K562 (cell line): ENCODE data around the gene POLR3H. TPM values are rescaled to one million over a fixed set of nuclear protein-coding genes. Genes with fewer than 3 reads are reported as not detected.

Experiments used
- ATAC-seq: fragments of 200-7000 bp; cut with Tn5 transposase; 3 replicates; pipeline ENCODE4 v1.9.1; 2020; ENCODE audit warnings: moderate library complexity
- BruUV-seq: library from RNA; stranded (reverse); fragments of 400-500 nt; replicated peaks from 2 replicates; lab custom pipeline; 2021; lab: Mats Ljungman, UMichigan
- CTCF ChIA-PET: fragments of 300-600 bp; formaldehyde crosslinking; extraction: SDS; loops from one replicate; lab custom pipeline; 2021; ENCODE audit warnings: low intra/inter-chr PET ratio; lab: Yijun Ruan, JAX
- POLR2A ChIA-PET: fragments of 300-600, 350-650 bp; sonication (Branson Sonifier 250); formaldehyde crosslinking; extraction: SDS; loops from one replicate; lab custom pipeline; 2021; ENCODE audit warnings: antibody characterized with exemption, inconsistent platforms; lab: Yijun Ruan, JAX
- DNase-seq, 4 experiments: peaks; one replicate each; pipeline versions ENCODE4 v3.0.0 to v3.0.0-alpha.2; 2011 to 2018; ENCODE audit warnings: low spot score in 3 of 4, mixed read lengths in 3 of 4; ENCODE audit errors: extremely low read depth in 1 of 4
- FAIRE-seq: peaks from 2 replicates; lab custom pipeline; 2011; peaks lifted over from hg19 to GRCh38; lab: Jason Lieb, UNC
- H2AFZ ChIP-seq: 2 replicates; pipeline ENCODE4 v1.6.0; 2011; ENCODE audit warnings: low read depth, low read length, control low read depth, inconsistent platforms
- H3K27ac ChIP-seq: fragments of 200-600 bp; 3 replicates; pipeline ENCODE4 v1.8.0; 2011; ENCODE audit warnings: low read depth, mild to moderate bottlenecking, control low read depth, inconsistent platforms, low read length, moderate library complexity, mixed read lengths; ENCODE audit errors: extremely low read depth
- H3K27me3 ChIP-seq, 2 experiments: fragments of 300-600 bp in 1 of 2; 2 replicates in 1 of 2; 3 replicates in 1 of 2; pipeline versions ENCODE4 v1.6.0 to v1.8.0; 2011; ENCODE audit warnings: inconsistent platforms in 2 of 2, low read length in 2 of 2, mild to moderate bottlenecking in 1 of 2, mixed read lengths in 1 of 2, moderate library complexity in 1 of 2; ENCODE audit not compliant: control insufficient read depth in 2 of 2, insufficient read depth in 2 of 2
- H3K36me3 ChIP-seq: fragments of 300-600 bp; 3 replicates; pipeline ENCODE4 v1.8.0; 2011; ENCODE audit warnings: mild to moderate bottlenecking, low read length, inconsistent platforms; ENCODE audit not compliant: control insufficient read depth, insufficient read depth
- H3K4me1 ChIP-seq, 2 experiments: fragments of 200-600 bp in 1 of 2; replicated peaks in 1 of 2; 2 replicates in 1 of 2; 3 replicates in 1 of 2; pipeline versions ENCODE4 v1.5.1 to v1.8.0; 2011; ENCODE audit warnings: inconsistent platforms in 2 of 2, low read length in 2 of 2, mild to moderate bottlenecking in 1 of 2, mixed read lengths in 1 of 2, moderate library complexity in 1 of 2; ENCODE audit not compliant: control insufficient read depth in 2 of 2, insufficient read depth in 2 of 2
- H3K4me2 ChIP-seq: 2 replicates; pipeline ENCODE4 v1.6.1; 2011; ENCODE audit warnings: low read length, control low read depth, inconsistent platforms, mixed read lengths; ENCODE audit not compliant: insufficient read depth
- H3K4me3 ChIP-seq: fragments of 200-600 bp; sonication (generic), shearing (Covaris generic); 2 replicates; pipeline ENCODE4 v1.5.1; 2016; ENCODE audit warnings: control low read depth, inconsistent platforms
- H3K79me2 ChIP-seq: fragments of 200-600 bp; 3 replicates; pipeline ENCODE4 v1.8.0; 2011; ENCODE audit warnings: low read length, inconsistent platforms; ENCODE audit not compliant: control insufficient read depth, insufficient read depth
- H3K9ac ChIP-seq, 2 experiments: 2 replicates each; pipeline versions ENCODE4 v1.6.0 to v1.6.1; 2011; ENCODE audit warnings: low read depth in 2 of 2, low read length in 2 of 2, control low read depth in 1 of 2, inconsistent platforms in 1 of 2, mild to moderate bottlenecking in 1 of 2, mixed read lengths in 1 of 2; ENCODE audit not compliant: insufficient read depth in 1 of 2
- H3K9me1 ChIP-seq: one replicate; pipeline ENCODE4 v1.6.0; 2011; ENCODE audit warnings: inconsistent platforms, mild to moderate bottlenecking, low read length, moderate library complexity; ENCODE audit not compliant: control insufficient read depth, insufficient read depth
- H3K9me3 ChIP-seq: replicated peaks from 2 replicates; pipeline ENCODE4 v1.5.1; 2011; ENCODE audit warnings: low read depth, low read length, inconsistent platforms; ENCODE audit not compliant: control insufficient read depth, insufficient read depth
- H4K20me1 ChIP-seq: replicated peaks from 2 replicates; pipeline ENCODE4 v1.6.1; 2011; ENCODE audit warnings: low read length, inconsistent platforms, mixed read lengths; ENCODE audit not compliant: control insufficient read depth, insufficient read depth
- CSDE1 ChIP-seq, 2 experiments: fragments of 450-650 bp; IDR thresholded peaks; 2 replicates each; pipeline ENCODE4 v1.6.1; 2016; ENCODE audit warnings: mild to moderate bottlenecking in 1 of 2
- ETV5 ChIP-seq: sonication (generic); formaldehyde crosslinking; IDR thresholded peaks from 2 replicates; pipeline ENCODE4 v1.4.0; 2020; ENCODE audit warnings: low read depth, mild to moderate bottlenecking, missing genetic modification reagents
- GATA2 ChIP-seq: sonication (generic); formaldehyde crosslinking; IDR thresholded peaks from 2 replicates; pipeline ENCODE4 v1.4.0; 2020; ENCODE audit warnings: mild to moderate bottlenecking, missing genetic modification reagents
- KAT8 ChIP-seq: fragments of 450-650 bp; IDR thresholded peaks from 2 replicates; pipeline ENCODE4 v1.6.1; 2016; ENCODE audit warnings: low read depth, mild to moderate bottlenecking
- NR1H2 ChIP-seq: sonication (generic); formaldehyde crosslinking; IDR thresholded peaks from 2 replicates; pipeline ENCODE4 v1.4.0; 2020; ENCODE audit warnings: mild to moderate bottlenecking, missing genetic modification reagents
- PHTF2 ChIP-seq: fragments of 250-450 bp; sonication (Bioruptor Pico); IDR thresholded peaks from 2 replicates; pipeline ENCODE4 v1.5.0; 2021; ENCODE audit warnings: mild to moderate bottlenecking
- POLR3G ChIP-seq: IDR thresholded peaks from 2 replicates; pipeline ENCODE4 v1.6.1; 2011; ENCODE audit not compliant: insufficient read length, insufficient replicate concordance; ENCODE audit errors: extremely low read depth
- RB1 ChIP-seq: fragments of 450-650 bp; IDR thresholded peaks from 2 replicates; pipeline ENCODE4 v1.6.1; 2017; ENCODE audit warnings: low read depth, mild to moderate bottlenecking
- TGIF2 ChIP-seq: sonication (generic); formaldehyde crosslinking; IDR thresholded peaks from 2 replicates; pipeline ENCODE4 v1.8.1; 2022; ENCODE audit warnings: mild to moderate bottlenecking, missing genetic modification reagents, moderate library complexity
- WGBS: fragments of 100-300 bp; shearing (Covaris generic); methylation state at CpG from one replicate; pipeline ENCODE4 v1.1.6; 2016; ENCODE audit warnings: low coverage, mixed read lengths; ENCODE audit not compliant: insufficient coverage; ENCODE audit errors: missing lambda C conversion rate; 5-methylcytosine and 5-hydroxymethylcytosine counted together
- in situ Hi-C: fragments of 300-500 bp; cut with MboI; formaldehyde crosslinking; loops from 4 replicates; pipeline ENCODE4 v1.15.0; 2018; ENCODE audit warnings: inconsistent platforms, mixed read lengths
- intact Hi-C: fragments of 100-400 bp; cut with micrococcal nuclease; formaldehyde crosslinking; loops from 2 replicates; pipeline ENCODE4 v1.14.2; 2022
- polyA plus RNA-seq, 8 experiments: library from polyadenylated mRNA; depleted of rRNA in 4 of 8; stranded (reverse) in 5 of 8; unstranded in 3 of 8; fragments of >200 nt; fragmentation: Nextera tagmentation in 2 of 8; fragmentation: Illumina TruSeq in 1 of 8; extraction: Ambion mirVana in 2 of 8; extraction: Trizol in 1 of 8; gene quantifications; 2 replicates each; pipeline versions ENCODE4 v1.2.1 to v1.2.3, GENCODE V29; 2011 to 2014; ENCODE audit warnings: inconsistent platforms in 1 of 8, missing spikeins in 1 of 8
- total RNA-seq, 7 experiments: library from RNA; depleted of rRNA in 6 of 7; stranded (reverse); fragments of >200 nt in 6 of 7; fragmentation: Illumina TruSeq in 2 of 7; extraction: Trizol in 2 of 7; gene quantifications; 2 replicates each; pipeline versions ENCODE4 v1.2.1 to v1.2.3, GENCODE V29; 2011 to 2021; ENCODE audit warnings: low replicate concordance in 1 of 7
- TF ChIP-seq, protein P1 (sequence below): fragments of 250-450 bp; sonication (Bioruptor Pico); IDR thresholded peaks from 2 replicates; pipeline ENCODE4 v1.9.0; 2021; ENCODE audit warnings: mild to moderate bottlenecking, inconsistent platforms
- TF ChIP-seq, protein P2 (sequence below): sonication (generic); formaldehyde crosslinking; IDR thresholded peaks from 2 replicates; pipeline ENCODE4 v1.8.0; 2023; ENCODE audit warnings: missing genetic modification reagents, mild to moderate bottlenecking, borderline replicate concordance
- TF ChIP-seq, protein P3 (sequence below): fragments of 450-650 bp; conservative IDR thresholded peaks from 2 replicates; pipeline ENCODE4 v1.6.1; 2016; ENCODE audit warnings: missing genetic modification characterization, low read depth, mild to moderate bottlenecking, control low read depth, missing compliant biosample characterization

Gene POLR3H
- total and polyA plus RNA-seq, 9 of the 15 experiments (the other 6 are each of a cell fraction or from before 2014, with no cell fraction given) = 5.3 to 48.4 (median 22.2) TPM

DNA sequence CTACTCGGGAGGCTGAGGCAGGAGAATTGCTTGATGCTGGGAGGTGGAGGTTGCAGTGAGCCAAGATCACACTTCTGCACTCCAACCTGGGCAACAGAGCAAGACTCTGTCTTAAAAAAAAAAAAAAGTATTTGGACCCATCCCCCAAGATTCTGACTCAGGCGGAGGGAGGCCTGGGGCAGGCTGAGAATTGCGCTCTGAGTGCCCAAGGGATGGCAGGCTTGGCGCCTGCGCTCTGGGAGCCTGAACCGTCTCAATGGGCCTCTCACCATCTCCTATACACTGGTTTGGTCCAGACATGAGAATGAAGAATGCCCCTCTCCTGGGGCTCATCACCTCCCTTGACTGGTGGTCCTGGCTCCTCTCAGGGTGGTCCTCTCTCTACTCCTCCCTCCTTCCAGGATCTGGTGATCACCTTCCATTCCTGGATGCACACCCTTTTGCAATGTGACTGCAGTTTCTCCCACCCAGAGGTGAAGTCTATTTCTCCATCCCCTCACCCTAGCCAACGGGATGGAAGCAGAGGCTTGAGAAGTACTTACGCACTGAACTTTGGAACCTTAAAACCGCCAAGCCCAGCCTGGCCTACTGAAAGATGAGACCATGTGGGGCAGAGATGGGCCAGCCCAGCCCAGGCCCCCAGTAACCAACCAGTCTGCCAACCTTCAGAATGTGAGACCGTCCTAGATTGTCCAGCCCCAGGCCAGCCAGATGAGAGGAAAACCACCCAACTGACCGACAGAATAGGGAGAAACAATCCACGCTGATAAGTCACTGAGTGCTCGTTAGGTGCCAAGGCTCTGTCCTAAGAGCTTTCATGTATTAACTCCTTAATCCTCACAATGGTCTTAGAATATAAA lies 4.9 kb downstream of the POLR3H start:
- intact Hi-C loops = loop anchor here (5.0 kb wide), 1 partner anchor 48 kb away; the partner anchor contains the start of gene PMM1
- no peak overlapping the region for H3K4me3 ChIP-seq
- WGBS = 55% methylated on average over 13 of the region's 13 CpGs
- no TSS peak for BruUV-seq
- H3K27ac ChIP-seq = peak overlapping the region; percentile 63; the same call in 2 of the 3 replicates
- no peak for FAIRE-seq
- in situ Hi-C loops = no loop called here
- no peak; the same call in 2 of the 3 replicates for ATAC-seq
- H3K27me3 ChIP-seq = no peaks in the 10 kb centered on the region
- peaks cover 22% of the 10 kb centered on the region for H4K20me1 ChIP-seq
- peaks cover 3% of the 10 kb centered on the region for H3K9me1 ChIP-seq
- H3K36me3 ChIP-seq = peaks cover 54% of the 10 kb centered on the region
- no peaks in the 10 kb centered on the region for H3K9me3 ChIP-seq
- H3K4me1 ChIP-seq = peaks cover 29 to 42% of the 10 kb centered on the region in 2 experiments; a peak in 4 of 5 replicates
- peaks cover 69% of the 10 kb centered on the region for H3K79me2 ChIP-seq
- CTCF ChIA-PET = no interaction called here
- no peak overlapping the region for H2AFZ ChIP-seq
- H3K9ac ChIP-seq = peak overlapping the region in 1 of 2 experiments; percentile 65; a peak in 1 of 4 replicates
- DNase-seq = no peak
- peak overlapping the region; percentile 51 for H3K4me2 ChIP-seq
- POLR2A ChIA-PET = interaction anchor here (0.8 to 1.6 kb wide), 3 partner anchors 50 to 92 kb away, joined by 3 to 5 read pairs (median 3); partner anchors contain the start of genes PMM1 and TOB2
- TF ChIP-seq PHTF2 (CRISPR knock-in tag) = no peak
- TF ChIP-seq, protein P1, sequence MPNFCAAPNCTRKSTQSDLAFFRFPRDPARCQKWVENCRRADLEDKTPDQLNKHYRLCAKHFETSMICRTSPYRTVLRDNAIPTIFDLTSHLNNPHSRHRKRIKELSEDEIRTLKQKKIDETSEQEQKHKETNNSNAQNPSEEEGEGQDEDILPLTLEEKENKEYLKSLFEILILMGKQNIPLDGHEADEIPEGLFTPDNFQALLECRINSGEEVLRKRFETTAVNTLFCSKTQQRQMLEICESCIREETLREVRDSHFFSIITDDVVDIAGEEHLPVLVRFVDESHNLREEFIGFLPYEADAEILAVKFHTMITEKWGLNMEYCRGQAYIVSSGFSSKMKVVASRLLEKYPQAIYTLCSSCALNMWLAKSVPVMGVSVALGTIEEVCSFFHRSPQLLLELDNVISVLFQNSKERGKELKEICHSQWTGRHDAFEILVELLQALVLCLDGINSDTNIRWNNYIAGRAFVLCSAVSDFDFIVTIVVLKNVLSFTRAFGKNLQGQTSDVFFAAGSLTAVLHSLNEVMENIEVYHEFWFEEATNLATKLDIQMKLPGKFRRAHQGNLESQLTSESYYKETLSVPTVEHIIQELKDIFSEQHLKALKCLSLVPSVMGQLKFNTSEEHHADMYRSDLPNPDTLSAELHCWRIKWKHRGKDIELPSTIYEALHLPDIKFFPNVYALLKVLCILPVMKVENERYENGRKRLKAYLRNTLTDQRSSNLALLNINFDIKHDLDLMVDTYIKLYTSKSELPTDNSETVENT (CRISPR knock-in tag) = no peak
- TF ChIP-seq, protein P2, sequence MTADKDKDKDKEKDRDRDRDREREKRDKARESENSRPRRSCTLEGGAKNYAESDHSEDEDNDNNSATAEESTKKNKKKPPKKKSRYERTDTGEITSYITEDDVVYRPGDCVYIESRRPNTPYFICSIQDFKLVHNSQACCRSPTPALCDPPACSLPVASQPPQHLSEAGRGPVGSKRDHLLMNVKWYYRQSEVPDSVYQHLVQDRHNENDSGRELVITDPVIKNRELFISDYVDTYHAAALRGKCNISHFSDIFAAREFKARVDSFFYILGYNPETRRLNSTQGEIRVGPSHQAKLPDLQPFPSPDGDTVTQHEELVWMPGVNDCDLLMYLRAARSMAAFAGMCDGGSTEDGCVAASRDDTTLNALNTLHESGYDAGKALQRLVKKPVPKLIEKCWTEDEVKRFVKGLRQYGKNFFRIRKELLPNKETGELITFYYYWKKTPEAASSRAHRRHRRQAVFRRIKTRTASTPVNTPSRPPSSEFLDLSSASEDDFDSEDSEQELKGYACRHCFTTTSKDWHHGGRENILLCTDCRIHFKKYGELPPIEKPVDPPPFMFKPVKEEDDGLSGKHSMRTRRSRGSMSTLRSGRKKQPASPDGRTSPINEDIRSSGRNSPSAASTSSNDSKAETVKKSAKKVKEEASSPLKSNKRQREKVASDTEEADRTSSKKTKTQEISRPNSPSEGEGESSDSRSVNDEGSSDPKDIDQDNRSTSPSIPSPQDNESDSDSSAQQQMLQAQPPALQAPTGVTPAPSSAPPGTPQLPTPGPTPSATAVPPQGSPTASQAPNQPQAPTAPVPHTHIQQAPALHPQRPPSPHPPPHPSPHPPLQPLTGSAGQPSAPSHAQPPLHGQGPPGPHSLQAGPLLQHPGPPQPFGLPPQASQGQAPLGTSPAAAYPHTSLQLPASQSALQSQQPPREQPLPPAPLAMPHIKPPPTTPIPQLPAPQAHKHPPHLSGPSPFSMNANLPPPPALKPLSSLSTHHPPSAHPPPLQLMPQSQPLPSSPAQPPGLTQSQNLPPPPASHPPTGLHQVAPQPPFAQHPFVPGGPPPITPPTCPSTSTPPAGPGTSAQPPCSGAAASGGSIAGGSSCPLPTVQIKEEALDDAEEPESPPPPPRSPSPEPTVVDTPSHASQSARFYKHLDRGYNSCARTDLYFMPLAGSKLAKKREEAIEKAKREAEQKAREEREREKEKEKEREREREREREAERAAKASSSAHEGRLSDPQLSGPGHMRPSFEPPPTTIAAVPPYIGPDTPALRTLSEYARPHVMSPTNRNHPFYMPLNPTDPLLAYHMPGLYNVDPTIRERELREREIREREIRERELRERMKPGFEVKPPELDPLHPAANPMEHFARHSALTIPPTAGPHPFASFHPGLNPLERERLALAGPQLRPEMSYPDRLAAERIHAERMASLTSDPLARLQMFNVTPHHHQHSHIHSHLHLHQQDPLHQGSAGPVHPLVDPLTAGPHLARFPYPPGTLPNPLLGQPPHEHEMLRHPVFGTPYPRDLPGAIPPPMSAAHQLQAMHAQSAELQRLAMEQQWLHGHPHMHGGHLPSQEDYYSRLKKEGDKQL (CRISPR knock-in tag) = no peak
- TF ChIP-seq POLR3G = no peak
- TF ChIP-seq GATA2 (CRISPR knock-in tag) = no peak
- TF ChIP-seq, protein P3, sequence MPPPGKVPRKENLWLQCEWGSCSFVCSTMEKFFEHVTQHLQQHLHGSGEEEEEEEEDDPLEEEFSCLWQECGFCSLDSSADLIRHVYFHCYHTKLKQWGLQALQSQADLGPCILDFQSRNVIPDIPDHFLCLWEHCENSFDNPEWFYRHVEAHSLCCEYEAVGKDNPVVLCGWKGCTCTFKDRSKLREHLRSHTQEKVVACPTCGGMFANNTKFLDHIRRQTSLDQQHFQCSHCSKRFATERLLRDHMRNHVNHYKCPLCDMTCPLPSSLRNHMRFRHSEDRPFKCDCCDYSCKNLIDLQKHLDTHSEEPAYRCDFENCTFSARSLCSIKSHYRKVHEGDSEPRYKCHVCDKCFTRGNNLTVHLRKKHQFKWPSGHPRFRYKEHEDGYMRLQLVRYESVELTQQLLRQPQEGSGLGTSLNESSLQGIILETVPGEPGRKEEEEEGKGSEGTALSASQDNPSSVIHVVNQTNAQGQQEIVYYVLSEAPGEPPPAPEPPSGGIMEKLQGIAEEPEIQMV (tag) = no peak
- TF ChIP-seq TGIF2 (CRISPR knock-in tag) = no peak
- no peak for TF ChIP-seq RB1
- TF ChIP-seq ETV5 (CRISPR knock-in tag) = no peak
- TF ChIP-seq KAT8 = no peak
- no peak for TF ChIP-seq NR1H2 (CRISPR knock-in tag)
- no peak for TF ChIP-seq CSDE1 (IDR thresholded peaks at IDR 0.05)
